Measurements from ENCODE around the gene SLC22A12.

- no peak for TF ChIP-seq CTCF (IDR thresholded peaks at IDR 0.05; ENCODE audit: low read depth, low read length)
- no peak for TF ChIP-seq POLR2A (IDR thresholded peaks at IDR 0.05; ENCODE audit: extremely low read depth, insufficient read length)
Observed at GRCh38 chr11:64590763-64591221, at the start of gene SLC22A12.

All from NB4 (cell line).